HG03135 (cell line): ENCODE measurements around the gene PLXNA2.

Experiments
- ATAC-seq: cut with Tn5 transposase; IDR thresholded peaks from one replicate; pipeline ENCODE4 v1.9.1; 2021; ENCODE audit warnings: mild to moderate bottlenecking, moderate library complexity; ENCODE audit not compliant: unreplicated experiment

PLXNA2 gene

GRCh38 chr1:208225954-208226937, 17.9 kb downstream of the PLXNA2 start:
- no peak for ATAC-seq

DNA sequence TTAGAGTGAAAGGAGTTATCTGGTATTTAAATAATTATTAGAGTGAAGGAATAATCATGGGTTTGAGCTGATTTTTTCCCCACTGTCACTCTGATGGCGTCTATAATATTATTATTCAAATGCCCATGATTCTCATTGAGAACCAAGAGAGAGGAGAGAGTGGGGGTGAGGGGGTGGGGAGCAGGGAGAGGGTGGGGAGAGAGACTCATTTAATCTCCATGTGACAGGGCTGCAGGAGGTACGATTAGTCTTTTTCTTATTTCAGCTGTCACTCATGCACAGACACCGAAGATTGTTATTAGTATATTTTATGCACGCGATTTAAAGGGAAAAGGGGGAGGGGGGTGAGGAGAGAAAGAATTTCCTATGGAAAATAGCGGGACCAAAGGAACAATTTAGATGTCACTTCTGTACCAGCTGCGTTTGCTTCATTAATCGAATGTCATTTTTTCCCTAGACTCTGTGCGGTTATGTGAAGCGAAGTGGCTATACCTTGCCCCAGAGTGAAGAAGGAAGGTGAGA, 19.9 kb downstream of the PLXNA2 start:
- no peak for ATAC-seq

- ATAC-seq = no peak
Measured at GRCh38 chr1:208223136-208223535, 21.0 kb downstream of the PLXNA2 start.

DNA sequence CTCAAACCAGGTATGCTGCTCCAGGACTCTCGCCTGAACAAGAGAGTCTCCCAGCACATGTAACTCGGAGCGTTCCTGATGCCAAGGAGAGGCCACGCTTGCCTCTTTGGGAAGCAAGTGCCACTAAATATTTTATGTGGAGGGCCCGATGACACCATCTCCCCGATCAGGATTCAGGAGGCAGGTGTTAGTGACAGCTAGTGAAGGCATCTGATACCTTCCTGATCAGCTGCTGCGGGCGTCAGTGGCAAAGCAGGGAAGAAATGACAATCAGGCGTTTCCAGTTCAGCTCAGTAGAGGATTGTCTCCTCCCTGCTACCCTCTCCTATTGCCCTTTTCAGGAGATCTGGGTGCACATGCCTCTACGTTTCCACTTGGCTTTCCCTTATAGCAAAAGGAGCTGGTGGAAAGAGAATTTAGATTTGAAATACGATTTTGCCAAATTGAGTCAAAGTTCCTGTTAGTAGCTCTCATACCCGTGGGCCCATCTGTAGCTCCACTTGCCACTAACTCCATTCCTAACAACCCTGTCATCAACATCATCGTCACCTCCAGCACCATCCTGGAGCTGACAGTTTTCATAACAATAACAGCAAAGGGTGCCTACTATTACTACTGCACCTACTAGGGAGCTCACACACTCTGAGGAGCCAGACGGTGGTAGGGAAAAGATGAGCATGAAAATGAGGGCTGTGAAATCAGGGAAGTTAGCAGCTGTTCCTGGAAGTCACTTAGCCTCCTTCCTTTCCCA, 21.6 kb downstream of the PLXNA2 start:
- no peak for ATAC-seq

DNA sequence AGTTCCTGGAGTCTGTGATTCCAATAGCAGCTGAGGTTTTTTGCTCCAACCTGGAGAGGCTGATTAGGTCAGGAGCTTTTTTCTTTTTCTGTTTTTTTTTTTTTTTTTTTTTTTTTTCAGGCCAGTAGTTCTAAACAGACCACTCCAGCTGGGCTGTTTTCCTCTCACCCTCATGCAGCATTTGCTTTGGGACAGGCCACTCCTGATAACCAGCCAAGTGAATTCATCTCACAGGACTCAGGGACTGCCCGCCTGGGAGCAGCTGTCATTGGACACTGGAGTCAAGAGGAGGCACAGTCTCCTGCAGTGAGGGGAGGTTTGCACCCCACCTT, 22.9 kb downstream of the PLXNA2 start:
- no peak for ATAC-seq

GRCh38 chr1:208219659-208220282, 24.4 kb downstream of the PLXNA2 start:
- no peak for ATAC-seq

GRCh38 chr1:208219098-208219658, 25.0 kb downstream of the PLXNA2 start:
- ATAC-seq = no peak

- no peak for ATAC-seq
Measured at GRCh38 chr1:208218237-208219097, 25.7 kb downstream of the PLXNA2 start.

- no peak for ATAC-seq
Measured at GRCh38 chr1:208217781-208218180, 26.4 kb downstream of the PLXNA2 start.

DNA sequence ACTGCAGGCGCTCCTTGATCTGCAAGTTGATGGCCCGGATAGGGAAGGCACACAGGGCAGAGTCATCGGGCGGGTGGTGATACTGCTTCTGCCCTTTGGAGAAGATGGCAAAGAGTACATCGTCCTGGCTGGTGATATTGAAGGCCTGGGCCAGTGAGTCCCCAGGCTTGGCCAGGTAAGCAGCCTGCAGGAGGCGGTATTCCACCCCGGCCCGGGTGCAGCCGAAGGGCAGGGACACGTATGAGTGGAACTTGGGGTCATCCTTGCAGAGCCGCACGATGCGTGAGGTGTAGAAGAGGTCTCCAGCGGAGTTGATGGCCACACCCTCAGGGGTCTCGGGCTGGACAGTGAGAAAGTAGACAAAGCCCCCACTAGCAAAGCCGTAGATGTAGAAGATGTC, 27.4 kb downstream of the PLXNA2 start:
- no peak for ATAC-seq

DNA sequence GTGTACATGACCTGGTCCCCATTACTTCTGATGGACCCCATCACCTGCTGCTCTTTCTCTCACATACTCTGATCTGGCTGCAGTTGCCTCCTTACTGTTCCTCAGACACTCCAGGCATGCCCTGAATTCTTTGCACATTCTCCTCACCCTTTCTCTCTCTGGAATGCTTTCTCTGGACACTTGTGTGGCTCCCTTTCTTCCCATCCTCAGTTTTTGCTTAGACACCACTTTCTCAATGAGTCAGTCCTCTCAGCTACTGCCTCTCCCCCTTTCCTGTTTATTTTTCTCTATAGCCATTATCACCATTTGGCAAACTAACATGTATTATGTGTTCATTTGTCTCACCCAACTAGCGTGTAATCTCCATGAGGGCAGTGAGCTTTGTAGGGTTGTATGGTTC, 28.1 kb downstream of the PLXNA2 start:
- no peak for ATAC-seq

GRCh38 chr1:208215393-208215792, 28.8 kb downstream of the PLXNA2 start:
- no peak for ATAC-seq

- ATAC-seq = no peak
Measured at GRCh38 chr1:208213786-208214185, 30.4 kb downstream of the PLXNA2 start.

DNA sequence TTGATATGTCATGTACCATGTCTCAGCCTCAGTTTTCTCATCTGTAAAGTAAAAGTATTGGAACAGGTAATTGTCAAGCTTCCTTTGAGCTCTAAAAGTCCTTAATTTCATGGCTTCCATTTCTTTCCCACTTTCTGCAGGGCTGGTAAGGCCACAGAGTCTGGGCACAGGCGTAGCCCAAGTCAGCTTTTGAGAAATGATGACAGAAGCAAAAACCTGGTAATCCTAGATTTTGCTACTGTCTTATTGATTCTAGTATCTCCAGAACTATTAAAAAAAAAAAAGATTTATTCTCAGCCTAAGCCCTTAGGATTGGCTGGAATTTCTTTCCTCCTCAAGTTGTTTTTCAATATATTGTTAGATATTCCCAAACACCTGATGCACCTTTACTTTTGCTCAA, 31.3 kb downstream of the PLXNA2 start:
- ATAC-seq = no peak

- ATAC-seq = no peak
Measured at GRCh38 chr1:208211921-208212843, 32.0 kb downstream of the PLXNA2 start.

GRCh38 chr1:208209896-208210589, 34.1 kb downstream of the PLXNA2 start:
- ATAC-seq = no peak

- ATAC-seq = no peak
Measured at GRCh38 chr1:208209286-208209685, 34.9 kb downstream of the PLXNA2 start.

GRCh38 chr1:208208132-208208487, 36.1 kb downstream of the PLXNA2 start:
- no peak for ATAC-seq
